ENCODE measurements around the gene GULP1.

GULP1 gene

GRCh38 chr2:188256420-188256819 lies 35.3 kb upstream of the GULP1 start:
- Histone ChIP-seq H3K27ac (replicated peaks) (no peak overlapping the region), H3K27me3 (ENCODE audit: insufficient read depth, poor library complexity, severe bottlenecking) (no peaks in the 10 kb centered on the region), H3K4me3 (replicated peaks; ENCODE audit: insufficient read depth, low read length) (no peak overlapping the region)
- TF ChIP-seq POLR2AphosphoS5 (IDR thresholded peaks at IDR 0.05; ENCODE audit: low read depth), result no peak
- no peak for TF ChIP-seq REST (IDR thresholded peaks at IDR 0.05; ENCODE audit: insufficient replicate concordance, low read depth)
- TF ChIP-seq GABPA (IDR thresholded peaks at IDR 0.05; ENCODE audit: low read depth), result no peak
- TF ChIP-seq CTCF (IDR thresholded peaks at IDR 0.05; ENCODE audit: insufficient read depth, low read length), result no peak
- TF ChIP-seq SPI1 (IDR thresholded peaks at IDR 0.05; ENCODE audit: borderline replicate concordance, low read depth), result no peak
- no peak for DNase-seq (ENCODE audit: low read depth in 1 of 2, low spot score in 1 of 2)

GRCh38 chr2:188265315-188265714 lies 26.4 kb upstream of the GULP1 start:
- no peak overlapping the region for H3K4me3 ChIP-seq (replicated peaks; ENCODE audit: insufficient read depth, low read length)
- no peak for DNase-seq (ENCODE audit: low read depth in 1 of 2, low spot score in 1 of 2)
- H3K27me3 ChIP-seq (ENCODE audit: insufficient read depth, poor library complexity, severe bottlenecking), result no peaks in the 10 kb centered on the region
- no peak overlapping the region for H3K27ac ChIP-seq (replicated peaks)
- no peak for TF ChIP-seq CTCF (IDR thresholded peaks at IDR 0.05; ENCODE audit: insufficient read depth, low read length)
- TF ChIP-seq SPI1 (IDR thresholded peaks at IDR 0.05; ENCODE audit: borderline replicate concordance, low read depth), result no peak
- TF ChIP-seq GABPA (IDR thresholded peaks at IDR 0.05; ENCODE audit: low read depth), result no peak
- no peak for TF ChIP-seq REST (IDR thresholded peaks at IDR 0.05; ENCODE audit: insufficient replicate concordance, low read depth)
- no peak for TF ChIP-seq POLR2AphosphoS5 (IDR thresholded peaks at IDR 0.05; ENCODE audit: low read depth)

GRCh38 chr2:188267776-188268175 lies 23.9 kb upstream of the GULP1 start:
- H3K4me3 ChIP-seq (replicated peaks; ENCODE audit: insufficient read depth, low read length), result no peak overlapping the region
- H3K27me3 ChIP-seq (ENCODE audit: insufficient read depth, poor library complexity, severe bottlenecking), result no peaks in the 10 kb centered on the region

GRCh38 chr2:188269004-188269403 lies 22.7 kb upstream of the GULP1 start:
- no peak overlapping the region for H3K4me3 ChIP-seq (replicated peaks; ENCODE audit: insufficient read depth, low read length)
- DNase-seq (ENCODE audit: low read depth in 1 of 2, low spot score in 1 of 2), result no peak
- TF ChIP-seq SPI1 (IDR thresholded peaks at IDR 0.05; ENCODE audit: borderline replicate concordance, low read depth) (no peak), GABPA (IDR thresholded peaks at IDR 0.05; ENCODE audit: low read depth) (no peak), REST (IDR thresholded peaks at IDR 0.05; ENCODE audit: insufficient replicate concordance, low read depth) (no peak), CTCF (IDR thresholded peaks at IDR 0.05; ENCODE audit: insufficient read depth, low read length) (no peak), POLR2AphosphoS5 (IDR thresholded peaks at IDR 0.05; ENCODE audit: low read depth) (no peak)
- H3K27ac ChIP-seq (replicated peaks), result no peak overlapping the region
- H3K27me3 ChIP-seq (ENCODE audit: insufficient read depth, poor library complexity, severe bottlenecking), result no peaks in the 10 kb centered on the region

More at GRCh38 chr2:188267776-188268175, 23.9 kb upstream of the GULP1 start:
- H3K27ac ChIP-seq (replicated peaks), result no peak overlapping the region
- TF ChIP-seq POLR2AphosphoS5 (IDR thresholded peaks at IDR 0.05; ENCODE audit: low read depth), result no peak
- no peak for DNase-seq (ENCODE audit: low read depth in 1 of 2, low spot score in 1 of 2)
